ENCODE data around the gene OR4D2.

The OR4D2 gene

GRCh38 chr17:58191241-58191896 lies 24.6 kb downstream of the OR4D2 start:
- TF ChIP-seq CTCF (IDR thresholded peaks at IDR 0.05; ENCODE audit: control extremely low read depth, extremely low read depth, low read depth, missing control alignments), result no peak
- ChIA-PET CTCF (interaction anchor here (1.0 to 4.3 kb wide), 3 partner anchors 9 to 58 kb away, joined by 3 to 38 read pairs (median 4); no protein-coding TSS in a partner anchor), POLR2A (no interaction called here)
- no peak for DNase-seq (ENCODE audit: extremely low spot score)

- ChIA-PET CTCF (interaction anchor here (1.7 to 4.3 kb wide), 2 partner anchors 8 to 12 kb away, joined by 4 to 38 read pairs; no protein-coding TSS in a partner anchor), POLR2A (no interaction called here)
- TF ChIP-seq CTCF (IDR thresholded peaks at IDR 0.05; ENCODE audit: control extremely low read depth, extremely low read depth, low read depth, missing control alignments), result no peak
- no peak for DNase-seq (ENCODE audit: extremely low spot score)
Observed at GRCh38 chr17:58192612-58193011, 25.8 kb downstream of the OR4D2 start, which contains the start of gene EPX. EPX (plus strand) TSS chr17:58192726; CDS start chr17:58192847, 121 bp downstream.

- POLR2A ChIA-PET, result no interaction called here
- peak; percentile 18 for TF ChIP-seq CTCF (IDR thresholded peaks at IDR 0.05; ENCODE audit: control extremely low read depth, extremely low read depth, low read depth, missing control alignments)
- no peak for DNase-seq (ENCODE audit: extremely low spot score)
- CTCF ChIA-PET, result interaction anchor here (0.9 to 1.4 kb wide), 2 partner anchors 9 to 53 kb away, joined by 3 read pairs; no protein-coding TSS in a partner anchor
Observed at GRCh38 chr17:58193641-58194255, 27.0 kb downstream of the OR4D2 start.

GRCh38 chr17:58195518-58196123 lies 28.8 kb downstream of the OR4D2 start:
- CTCF ChIA-PET, result no interaction called here
- POLR2A ChIA-PET, result no interaction called here
- DNase-seq (ENCODE audit: extremely low spot score), result no peak
- no peak for TF ChIP-seq CTCF (IDR thresholded peaks at IDR 0.05; ENCODE audit: control extremely low read depth, extremely low read depth, low read depth, missing control alignments)

- no peak for DNase-seq (ENCODE audit: extremely low spot score)
- no peak for TF ChIP-seq CTCF (IDR thresholded peaks at IDR 0.05; ENCODE audit: control extremely low read depth, extremely low read depth, low read depth, missing control alignments)
- ChIA-PET POLR2A (no interaction called here), CTCF (no interaction called here)
Observed at GRCh38 chr17:58196610-58197009, 29.8 kb downstream of the OR4D2 start.

GRCh38 chr17:58200024-58200633 lies 33.3 kb downstream of the OR4D2 start:
- ChIA-PET POLR2A (no interaction called here), CTCF (interaction anchor here (0.7 to 5.4 kb wide), 39 partner anchors 8 to 417 kb away, joined by 3 to 77 read pairs (median 4); partner anchors contain the start of genes EPX, MKS1 and RNF43)
- TF ChIP-seq CTCF (IDR thresholded peaks at IDR 0.05; ENCODE audit: control extremely low read depth, extremely low read depth, low read depth, missing control alignments), result peak; percentile 74
- peak; percentile 72 for DNase-seq (ENCODE audit: extremely low spot score)
